ENCODE data around the gene FOXE3. TPM values are rescaled to one million over a fixed set of nuclear protein-coding genes. Genes with fewer than 3 reads are reported as not detected.
"Not testable (repeated sequence)": the region's sequence is repeated elsewhere in the genome, so short reads cannot be mapped to it uniquely, and the experiment has no call there.

Gene FOXE3
- total and polyA plus RNA-seq, 9 donors, result not detected

- 10 to 14% (median 12%) methylated on average over 24 to 36 of the region's 36 CpGs for WGBS, 3 donors
- TF ChIP-seq EP300 (IDR thresholded peaks at IDR 0.05), result no peak
- TF ChIP-seq CTCF (IDR thresholded peaks at IDR 0.05), result no peak
- TF ChIP-seq POLR2A (IDR thresholded peaks at IDR 0.05), result no peak
- Histone ChIP-seq H3K27me3 (no peaks in the 10 kb centered on the region), H3K9me3 (no peaks in the 10 kb centered on the region), H3K36me3 (no peaks in the 10 kb centered on the region), H3K4me3 (no peak overlapping the region), H3K27ac (no peak overlapping the region), H3K4me1 (ENCODE audit: insufficient read depth) (no peaks in the 10 kb centered on the region)
- no peak for DNase-seq
- intact Hi-C loops (cut with DNase I), result no loop called here
These were observed 33.9 kb downstream of the FOXE3 start for GRCh38 chr1:47449822-47450552.

GRCh38 chr1:47450606-47451005, 34.5 kb downstream of the FOXE3 start:
- WGBS, 3 donors, result 44 to 58% (median 46%) methylated on average over 4 of the region's 4 CpGs
- intact Hi-C loops (cut with DNase I), result no loop called here
- H3K27ac ChIP-seq, result no peak overlapping the region
- H3K9me3 ChIP-seq, result no peaks in the 10 kb centered on the region
- H3K27me3 ChIP-seq, result no peaks in the 10 kb centered on the region
- no peaks in the 10 kb centered on the region for H3K4me1 ChIP-seq (ENCODE audit: insufficient read depth)
- TF ChIP-seq POLR2A (IDR thresholded peaks at IDR 0.05) (no peak), EP300 (IDR thresholded peaks at IDR 0.05) (no peak), CTCF (IDR thresholded peaks at IDR 0.05) (no peak)
- no peak for DNase-seq
- H3K36me3 ChIP-seq, result no peaks in the 10 kb centered on the region
- no peak overlapping the region for H3K4me3 ChIP-seq

DNA sequence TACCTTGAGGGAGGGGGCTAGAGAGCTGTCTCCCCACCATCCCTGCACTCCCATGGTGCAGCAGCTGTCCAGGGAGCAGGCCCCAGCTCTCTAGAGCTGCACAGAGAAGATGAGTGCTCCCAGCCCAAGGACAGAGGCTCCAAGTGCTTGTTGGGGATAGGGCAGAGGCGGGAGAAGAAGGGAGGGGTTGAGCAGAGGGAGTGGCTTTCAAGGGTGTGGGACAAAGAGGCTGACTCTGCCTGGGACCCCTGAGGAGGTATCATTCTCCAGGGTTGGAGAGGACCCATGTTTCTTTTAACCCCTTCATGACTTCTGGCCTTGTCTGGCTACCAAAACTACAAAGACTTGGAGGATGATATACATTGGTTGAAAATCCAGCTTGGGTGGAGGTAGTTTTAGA, 36.3 kb downstream of the FOXE3 start:
- WGBS, 3 donors, result 63 to 82% (median 79%) methylated on average over 1 of the region's 1 CpG
- Histone ChIP-seq H3K27me3 (no peaks in the 10 kb centered on the region), H3K36me3 (no peaks in the 10 kb centered on the region), H3K9me3 (no peaks in the 10 kb centered on the region), H3K4me3 (no peak overlapping the region), H3K27ac (no peak overlapping the region), H3K4me1 (ENCODE audit: insufficient read depth) (no peaks in the 10 kb centered on the region)
- no peak for TF ChIP-seq EP300 (IDR thresholded peaks at IDR 0.05)
- no peak for TF ChIP-seq POLR2A (IDR thresholded peaks at IDR 0.05)
- TF ChIP-seq CTCF (IDR thresholded peaks at IDR 0.05), result no peak
- no peak for DNase-seq
- intact Hi-C loops (cut with DNase I), result no loop called here

DNA sequence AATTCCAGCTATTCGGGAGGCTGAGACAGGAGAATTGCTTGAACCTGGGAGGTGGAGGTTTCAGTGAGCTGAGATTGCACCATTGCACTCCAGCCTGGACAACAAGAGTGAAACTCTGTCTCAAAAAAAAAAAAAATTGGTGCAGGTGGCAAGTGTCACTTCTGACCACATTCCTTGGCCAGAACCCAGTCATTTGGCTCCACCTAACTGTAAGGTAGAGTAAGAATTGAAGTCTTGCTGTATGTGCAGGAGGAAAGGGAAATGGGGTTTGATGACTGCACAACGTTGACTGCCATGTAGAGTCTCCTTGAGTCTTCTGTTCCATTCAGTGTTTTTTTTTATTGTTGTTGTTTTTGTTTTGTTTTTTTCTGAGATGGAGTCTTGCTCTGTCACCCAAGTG, 37.8 kb downstream of the FOXE3 start:
- intact Hi-C loops (cut with DNase I); H3K27me3 ChIP-seq: not testable (repeated sequence)
- WGBS, 3 donors, result 81 to 88% (median 82%) methylated on average over 2 of the region's 2 CpGs

DNA sequence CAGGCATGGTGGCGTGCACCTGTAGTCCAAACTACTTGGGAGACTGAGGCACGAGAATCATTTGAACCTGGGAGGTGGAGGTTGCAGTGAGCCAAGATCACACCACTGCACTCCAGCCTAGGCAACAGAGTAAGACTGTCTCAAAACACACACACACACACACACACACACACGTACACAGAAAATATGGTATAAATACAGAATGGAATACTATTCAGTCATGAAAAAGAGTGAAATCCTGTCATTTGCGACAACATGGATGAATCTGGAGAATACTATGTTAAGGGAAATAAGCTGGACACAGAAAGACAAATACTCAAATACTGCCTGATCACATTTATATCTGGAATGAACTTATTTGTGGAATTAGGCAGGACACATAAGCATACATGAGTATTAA, 40.2 kb downstream of the FOXE3 start:
- intact Hi-C loops (cut with DNase I), result no loop called here
- H3K4me1 ChIP-seq (ENCODE audit: insufficient read depth), result no peaks in the 10 kb centered on the region
- H3K36me3 ChIP-seq, result no peaks in the 10 kb centered on the region
- TF ChIP-seq POLR2A (IDR thresholded peaks at IDR 0.05) (no peak), CTCF (IDR thresholded peaks at IDR 0.05) (no peak), EP300 (IDR thresholded peaks at IDR 0.05) (no peak)
- H3K27ac ChIP-seq, result no peak overlapping the region
- H3K9me3 ChIP-seq, result no peaks in the 10 kb centered on the region
- no peak overlapping the region for H3K4me3 ChIP-seq
- WGBS, 3 donors, result 65 to 79% (median 69%) methylated on average over 4 of the region's 4 CpGs
- H3K27me3 ChIP-seq, result no peaks in the 10 kb centered on the region
- no peak for DNase-seq

More for the DNA sequence above, 37.8 kb downstream of the FOXE3 start:
- not testable (repeated sequence) for H3K9me3 ChIP-seq; DNase-seq; H3K4me1 ChIP-seq (ENCODE audit: insufficient read depth); H3K4me3 ChIP-seq; H3K36me3 ChIP-seq; H3K27ac ChIP-seq

DNA sequence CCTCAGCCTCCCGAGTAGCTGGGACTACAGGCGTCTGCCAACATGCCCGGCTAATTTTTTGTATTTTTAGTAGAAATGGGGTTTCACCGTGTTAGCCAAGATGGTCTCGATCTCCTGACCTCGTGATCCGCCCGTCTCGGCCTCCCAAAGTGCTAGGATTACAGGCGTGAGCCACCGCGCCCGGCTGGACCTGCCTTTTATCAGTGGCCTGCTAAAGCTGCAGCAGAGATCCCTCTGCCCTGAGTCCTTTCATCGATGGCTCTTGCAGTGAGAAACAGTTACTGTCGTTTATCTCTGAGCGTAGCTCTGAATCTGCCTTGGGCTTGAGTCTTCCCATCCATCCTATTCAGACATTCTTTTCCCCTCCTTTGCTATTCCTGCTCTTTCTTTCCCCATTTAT, 41.5 kb downstream of the FOXE3 start:
- intact Hi-C loops (cut with DNase I), result not testable (repeated sequence)

More for the DNA sequence above, 41.5 kb downstream of the FOXE3 start:
- DNase-seq; H3K27ac ChIP-seq; H3K36me3 ChIP-seq; H3K27me3 ChIP-seq; H3K4me3 ChIP-seq; H3K9me3 ChIP-seq; H3K4me1 ChIP-seq (ENCODE audit: insufficient read depth): not testable (repeated sequence)
- WGBS, 3 donors, result 78 to 84% (median 83%) methylated on average over 16 of the region's 16 CpGs

Measured in ovary (tissue), 9 donors.